ENCODE results near the gene CENPX.

CENPX gene

GRCh38 chr17:82023447-82024241 lies 966 bp upstream of the CENPX start:
- Histone ChIP-seq H3K36me3 (ENCODE audit: control insufficient read depth in 4 of 4, insufficient read depth in 4 of 4, low read length in 3 of 4) (peaks cover 0 to 11% (median 5%) of the 10 kb centered on the region in 4 experiments), H3K9me3 (ENCODE audit: control extremely low read depth in 1 of 5, control insufficient read depth in 4 of 5, insufficient read depth in 2 of 5, low read depth in 1 of 5, low read length in 4 of 5) (no peaks in the 10 kb centered on the region), H3K4me3 (ENCODE audit: control insufficient read depth in 1 of 7, extremely low read depth in 1 of 7, insufficient read depth in 4 of 7, low read depth in 2 of 7, low read length in 6 of 7) (peak overlapping the region; percentile 61 to 80 (median 76)), H3K27me3 (replicated peaks in 2 of 5; ENCODE audit: control insufficient read depth in 4 of 5, insufficient read depth in 5 of 5, low read length in 4 of 5) (no peaks in the 10 kb centered on the region), H3K27ac (ENCODE audit: insufficient read depth in 1 of 2, low read depth in 1 of 2, low read length in 2 of 2, poor library complexity in 1 of 2, severe bottlenecking in 2 of 2) (peak overlapping the region in 1 of 2 experiments; percentile 14), H3K4me1 (ENCODE audit: control extremely low read depth in 1 of 4, control insufficient read depth in 4 of 4, insufficient read depth in 4 of 4, low read length in 3 of 4) (peaks cover 0 to 40% (median 29%) of the 10 kb centered on the region in 4 experiments)
- ChIA-PET CTCF (interaction anchor here (0.8 to 6.8 kb wide), 5 partner anchors 20 to 95 kb away, joined by 3 to 117 read pairs (median 3); partner anchors contain the start of gene NOTUM), POLR2A (interaction anchor here (0.5 kb wide), 1 partner anchor 93 kb away, joined by 3 read pairs; no protein-coding TSS in a partner anchor)
- WGBS (ENCODE audit: insufficient coverage): 6% methylated on average over 55 of the region's 55 CpGs
- peak in 2 of 3 donors; percentile 34 to 37 for DNase-seq

GRCh38 chr17:82022981-82023446 lies 336 bp upstream of the CENPX start, which contains the start of gene LRRC45:
LRRC45 (plus strand) TSS chr17:82023305; CDS start chr17:82023644, 339 bp downstream.
- whole genome bisulfite sequencing (ENCODE audit: insufficient coverage): 0% methylated on average over 42 of the region's 42 CpGs
- Histone ChIP-seq H3K36me3 (ENCODE audit: control insufficient read depth in 4 of 4, insufficient read depth in 4 of 4, low read length in 3 of 4) (peaks cover 0 to 14% (median 6%) of the 10 kb centered on the region in 4 experiments), H3K4me3 (ENCODE audit: control insufficient read depth in 1 of 7, extremely low read depth in 1 of 7, insufficient read depth in 4 of 7, low read depth in 2 of 7, low read length in 6 of 7) (peak within 1 kb of the TSS; percentile 64 to 85 (median 80)), H3K4me1 (ENCODE audit: control extremely low read depth in 1 of 4, control insufficient read depth in 4 of 4, insufficient read depth in 4 of 4, low read length in 3 of 4) (peaks cover 0 to 40% (median 29%) of the 10 kb centered on the region in 4 experiments), H3K27me3 (replicated peaks in 2 of 5; ENCODE audit: control insufficient read depth in 4 of 5, insufficient read depth in 5 of 5, low read length in 4 of 5) (no peaks in the 10 kb centered on the region), H3K9me3 (ENCODE audit: control extremely low read depth in 1 of 5, control insufficient read depth in 4 of 5, insufficient read depth in 2 of 5, low read depth in 1 of 5, low read length in 4 of 5) (no peaks in the 10 kb centered on the region), H3K27ac (ENCODE audit: insufficient read depth in 1 of 2, low read depth in 1 of 2, low read length in 2 of 2, poor library complexity in 1 of 2, severe bottlenecking in 2 of 2) (peak within 1 kb of the TSS in 1 of 2 experiments; percentile 76)
- DNase-seq: peak; percentile 99 to 100 (median 100)
- ChIA-PET POLR2A (interaction anchor here (0.5 kb wide), 2 partner anchors 46 to 93 kb away, joined by 3 to 4 read pairs; no protein-coding TSS in a partner anchor), CTCF (interaction anchor here (1.3 to 6.8 kb wide), 6 partner anchors 14 to 95 kb away, joined by 3 to 117 read pairs (median 12); partner anchors contain the start of gene NOTUM)

- H3K4me1 ChIP-seq (ENCODE audit: control extremely low read depth in 1 of 4, control insufficient read depth in 4 of 4, insufficient read depth in 4 of 4, low read length in 3 of 4): peaks cover 0 to 37% (median 29%) of the 10 kb centered on the region in 4 experiments
- peaks cover 0 to 19% (median 7%) of the 10 kb centered on the region in 4 experiments for H3K36me3 ChIP-seq (ENCODE audit: control insufficient read depth in 4 of 4, insufficient read depth in 4 of 4, low read length in 3 of 4)
- H3K27ac ChIP-seq (ENCODE audit: insufficient read depth in 1 of 2, low read depth in 1 of 2, low read length in 2 of 2, poor library complexity in 1 of 2, severe bottlenecking in 2 of 2): peak overlapping the region in 1 of 2 experiments; percentile 76
- 7% methylated on average over 9 of the region's 10 CpGs for WGBS (ENCODE audit: insufficient coverage)
- H3K27me3 ChIP-seq (replicated peaks in 2 of 5; ENCODE audit: control insufficient read depth in 4 of 5, insufficient read depth in 5 of 5, low read length in 4 of 5): no peaks in the 10 kb centered on the region
- no peaks in the 10 kb centered on the region for H3K9me3 ChIP-seq (ENCODE audit: control extremely low read depth in 1 of 5, control insufficient read depth in 4 of 5, insufficient read depth in 2 of 5, low read depth in 1 of 5, low read length in 4 of 5)
- CTCF ChIA-PET: interaction anchor here (0.7 to 6.8 kb wide), 17 partner anchors 13 to 154 kb away, joined by 3 to 117 read pairs (median 6); partner anchors contain the start of genes ASPSCR1, MAFG and NOTUM
- no peak for DNase-seq
- peak overlapping the region; percentile 64 to 85 (median 77) for H3K4me3 ChIP-seq (ENCODE audit: control insufficient read depth in 1 of 7, extremely low read depth in 1 of 7, insufficient read depth in 4 of 7, low read depth in 2 of 7, low read length in 6 of 7)
- POLR2A ChIA-PET: interaction anchor here (0.6 to 2.1 kb wide), 2 partner anchors 62 to 353 kb away, joined by 4 to 11 read pairs; no protein-coding TSS in a partner anchor
Measured at GRCh38 chr17:82021900-82022309, 773 bp downstream of the CENPX start.

- Histone ChIP-seq H3K27me3 (replicated peaks in 2 of 5; ENCODE audit: control insufficient read depth in 4 of 5, insufficient read depth in 5 of 5, low read length in 4 of 5) (no peaks in the 10 kb centered on the region), H3K4me1 (ENCODE audit: control extremely low read depth in 1 of 4, control insufficient read depth in 4 of 4, insufficient read depth in 4 of 4, low read length in 3 of 4) (peaks cover 0 to 33% (median 29%) of the 10 kb centered on the region in 4 experiments), H3K9me3 (ENCODE audit: control extremely low read depth in 1 of 5, control insufficient read depth in 4 of 5, insufficient read depth in 2 of 5, low read depth in 1 of 5, low read length in 4 of 5) (no peaks in the 10 kb centered on the region), H3K27ac (ENCODE audit: insufficient read depth in 1 of 2, low read depth in 1 of 2, low read length in 2 of 2, poor library complexity in 1 of 2, severe bottlenecking in 2 of 2) (peak overlapping the region in 1 of 2 experiments; percentile 76), H3K36me3 (ENCODE audit: control insufficient read depth in 4 of 4, insufficient read depth in 4 of 4, low read length in 3 of 4) (peaks cover 0 to 17% (median 7%) of the 10 kb centered on the region in 4 experiments), H3K4me3 (ENCODE audit: control insufficient read depth in 1 of 7, extremely low read depth in 1 of 7, insufficient read depth in 4 of 7, low read depth in 2 of 7, low read length in 6 of 7) (peak overlapping the region in 6 of 7 experiments; percentile 8 to 85 (median 80))
- peak; percentile 63 to 77 (median 70) for DNase-seq
- CTCF ChIA-PET: interaction anchor here (0.5 to 6.8 kb wide), 22 partner anchors 13 to 154 kb away, joined by 3 to 117 read pairs (median 4); partner anchors contain the start of genes ASPSCR1, MAFG and NOTUM
- POLR2A ChIA-PET: interaction anchor here (2.1 kb wide), 1 partner anchor 62 kb away, joined by 11 read pairs; no protein-coding TSS in a partner anchor
- WGBS (ENCODE audit: insufficient coverage): 43% methylated on average over 19 of the region's 25 CpGs
Measured at GRCh38 chr17:82021107-82021899, 1.4 kb downstream of the CENPX start.

- ChIA-PET CTCF (interaction anchor here (0.9 to 6.8 kb wide), 25 partner anchors 12 to 153 kb away, joined by 3 to 117 read pairs (median 5); partner anchors contain the start of genes ASPSCR1, DCXR, MAFG and NOTUM), POLR2A (interaction anchor here (2.1 kb wide), 1 partner anchor 61 kb away, joined by 11 read pairs; no protein-coding TSS in a partner anchor)
- H3K4me3 ChIP-seq (ENCODE audit: control insufficient read depth in 1 of 7, extremely low read depth in 1 of 7, insufficient read depth in 4 of 7, low read depth in 2 of 7, low read length in 6 of 7): no peak overlapping the region
- no peak for DNase-seq
- peaks cover 0 to 17% (median 7%) of the 10 kb centered on the region in 4 experiments for H3K36me3 ChIP-seq (ENCODE audit: control insufficient read depth in 4 of 4, insufficient read depth in 4 of 4, low read length in 3 of 4)
- H3K4me1 ChIP-seq (ENCODE audit: control extremely low read depth in 1 of 4, control insufficient read depth in 4 of 4, insufficient read depth in 4 of 4, low read length in 3 of 4): peaks cover 0 to 30% (median 28%) of the 10 kb centered on the region in 4 experiments
- no peaks in the 10 kb centered on the region for H3K9me3 ChIP-seq (ENCODE audit: control extremely low read depth in 1 of 5, control insufficient read depth in 4 of 5, insufficient read depth in 2 of 5, low read depth in 1 of 5, low read length in 4 of 5)
- no peaks in the 10 kb centered on the region for H3K27me3 ChIP-seq (replicated peaks in 2 of 5; ENCODE audit: control insufficient read depth in 4 of 5, insufficient read depth in 5 of 5, low read length in 4 of 5)
- no peak overlapping the region for H3K27ac ChIP-seq (ENCODE audit: insufficient read depth in 1 of 2, low read depth in 1 of 2, low read length in 2 of 2, poor library complexity in 1 of 2, severe bottlenecking in 2 of 2)
- 96% methylated on average over 12 of the region's 14 CpGs for WGBS (ENCODE audit: insufficient coverage)
Measured at GRCh38 chr17:82020572-82021106, 2.0 kb downstream of the CENPX start.
